HUES48 (cell line): Measurements from ENCODE around the gene RPTOR.
A peak's percentile ranks its signal among the peaks of the same experiment; 100 is the strongest.

Experiments used
- H3K27ac ChIP-seq: one replicate; pipeline ENCODE4 v1.7.0; 2013; ENCODE audit warnings: low read depth, low read length, inconsistent platforms
- H3K27me3 ChIP-seq: 2 replicates; pipeline ENCODE4 v1.6.1; 2013; ENCODE audit warnings: mild to moderate bottlenecking, low read length; ENCODE audit not compliant: control insufficient read depth, insufficient read depth
- H3K36me3 ChIP-seq: 2 replicates; pipeline ENCODE4 v1.6.1; 2013; ENCODE audit warnings: low read length; ENCODE audit not compliant: control insufficient read depth, insufficient read depth
- H3K4me1 ChIP-seq: 2 replicates; pipeline ENCODE4 v1.6.1; 2013; ENCODE audit warnings: mild to moderate bottlenecking, low read length; ENCODE audit not compliant: control insufficient read depth, insufficient read depth
- H3K4me3 ChIP-seq: 2 replicates; pipeline ENCODE4 v1.5.1; 2013; ENCODE audit warnings: mild to moderate bottlenecking, low read depth, low read length
- H3K9ac ChIP-seq: 2 replicates; pipeline ENCODE4 v1.6.1; 2013; ENCODE audit warnings: mild to moderate bottlenecking, low read depth, low read length, moderate library complexity
- H3K9me3 ChIP-seq: 2 replicates; pipeline ENCODE4 v1.6.1; 2013; ENCODE audit warnings: low read length; ENCODE audit not compliant: control insufficient read depth, insufficient read depth

RPTOR gene

DNA sequence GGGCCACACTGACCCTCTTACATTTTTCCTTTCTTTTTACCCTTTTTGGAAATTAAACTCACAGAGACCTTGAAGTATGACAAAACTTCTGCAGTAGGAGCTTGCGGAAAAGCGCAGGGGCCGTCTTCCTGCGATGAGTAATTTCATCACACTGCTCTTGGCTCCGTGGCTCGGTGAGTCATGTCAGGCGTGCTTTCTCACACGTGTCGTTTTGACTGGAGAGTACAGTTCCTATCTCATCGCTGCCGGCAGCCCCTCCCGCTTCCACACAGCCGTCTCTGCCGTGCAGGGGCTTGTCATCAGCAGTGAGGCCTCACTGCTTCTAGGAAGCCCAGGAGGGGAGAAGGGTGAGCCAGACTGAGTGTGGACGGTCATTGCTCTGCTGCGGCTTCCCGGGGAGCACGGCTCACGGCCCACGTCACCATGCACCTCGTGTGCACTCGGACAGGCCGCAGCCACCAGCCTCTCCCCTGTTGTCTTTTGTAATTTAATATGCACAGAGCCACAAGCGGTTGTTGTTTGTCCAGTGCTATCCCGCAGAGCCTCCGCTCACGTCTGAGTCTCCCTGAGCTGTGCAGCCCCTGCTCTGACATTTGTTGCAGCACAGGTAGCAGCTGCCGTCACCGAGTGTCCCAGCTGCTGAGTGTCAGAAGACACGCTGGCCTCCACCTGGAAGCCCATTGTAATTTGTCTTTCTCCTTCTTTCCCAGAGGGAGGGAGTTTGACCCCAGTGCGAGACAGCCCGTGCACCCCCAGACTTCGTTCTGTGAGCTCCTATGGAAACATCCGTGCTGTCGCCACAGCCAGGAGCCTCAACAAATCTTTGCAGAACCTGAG lies 347.6 kb downstream of the RPTOR start:
- H3K27me3 ChIP-seq = no peaks in the 10 kb centered on the region
- H3K4me1 ChIP-seq = no peaks in the 10 kb centered on the region
- no peak overlapping the region for H3K9ac ChIP-seq
- no peaks in the 10 kb centered on the region for H3K9me3 ChIP-seq
- no peak overlapping the region for H3K4me3 ChIP-seq
- peaks cover 39% of the 10 kb centered on the region for H3K36me3 ChIP-seq
- H3K27ac ChIP-seq = peak overlapping the region; percentile 52

- Histone ChIP-seq H3K4me3 (no peak overlapping the region), H3K36me3 (peaks cover 39% of the 10 kb centered on the region), H3K27ac (no peak overlapping the region)
Observed at GRCh38 chr17:80892900-80893603, 348.4 kb downstream of the RPTOR start.

GRCh38 chr17:80893604-80894438 lies 349.2 kb downstream of the RPTOR start:
- no peaks in the 10 kb centered on the region for H3K4me1 ChIP-seq
- no peak overlapping the region for H3K4me3 ChIP-seq
- no peak overlapping the region for H3K9ac ChIP-seq
- H3K36me3 ChIP-seq = peaks cover 40% of the 10 kb centered on the region
- H3K27ac ChIP-seq = no peak overlapping the region
- H3K27me3 ChIP-seq = no peaks in the 10 kb centered on the region
- no peaks in the 10 kb centered on the region for H3K9me3 ChIP-seq

More at GRCh38 chr17:80892900-80893603, 348.4 kb downstream of the RPTOR start:
- Histone ChIP-seq H3K9me3 (no peaks in the 10 kb centered on the region), H3K27me3 (no peaks in the 10 kb centered on the region), H3K9ac (no peak overlapping the region), H3K4me1 (no peaks in the 10 kb centered on the region)

DNA sequence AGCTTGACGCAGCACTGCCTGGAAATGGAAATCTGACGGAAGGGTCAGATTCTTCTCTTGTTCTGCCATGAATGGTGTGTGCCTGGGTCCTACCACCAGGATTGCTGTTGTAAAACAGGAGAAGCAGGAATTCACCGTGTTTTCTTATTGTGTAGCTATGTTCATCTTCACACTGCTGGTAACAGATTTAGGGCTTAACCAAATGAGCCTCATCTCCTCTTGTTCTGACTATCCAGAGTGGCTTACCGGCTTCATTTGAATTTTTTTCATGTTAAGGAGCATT lies 349.7 kb downstream of the RPTOR start:
- H3K36me3 ChIP-seq = peaks cover 38% of the 10 kb centered on the region

GRCh38 chr17:80894726-80895125 lies 350.1 kb downstream of the RPTOR start:
- H3K9me3 ChIP-seq = no peaks in the 10 kb centered on the region
- H3K27ac ChIP-seq = no peak overlapping the region
- peaks cover 38% of the 10 kb centered on the region for H3K36me3 ChIP-seq
- no peak overlapping the region for H3K4me3 ChIP-seq
- no peaks in the 10 kb centered on the region for H3K27me3 ChIP-seq
- H3K4me1 ChIP-seq = no peaks in the 10 kb centered on the region
- H3K9ac ChIP-seq = no peak overlapping the region

More for the DNA sequence above, 349.7 kb downstream of the RPTOR start:
- no peak overlapping the region for H3K4me3 ChIP-seq
- H3K4me1 ChIP-seq = no peaks in the 10 kb centered on the region
- no peaks in the 10 kb centered on the region for H3K27me3 ChIP-seq
- H3K27ac ChIP-seq = no peak overlapping the region
- no peak overlapping the region for H3K9ac ChIP-seq
- H3K9me3 ChIP-seq = no peaks in the 10 kb centered on the region

DNA sequence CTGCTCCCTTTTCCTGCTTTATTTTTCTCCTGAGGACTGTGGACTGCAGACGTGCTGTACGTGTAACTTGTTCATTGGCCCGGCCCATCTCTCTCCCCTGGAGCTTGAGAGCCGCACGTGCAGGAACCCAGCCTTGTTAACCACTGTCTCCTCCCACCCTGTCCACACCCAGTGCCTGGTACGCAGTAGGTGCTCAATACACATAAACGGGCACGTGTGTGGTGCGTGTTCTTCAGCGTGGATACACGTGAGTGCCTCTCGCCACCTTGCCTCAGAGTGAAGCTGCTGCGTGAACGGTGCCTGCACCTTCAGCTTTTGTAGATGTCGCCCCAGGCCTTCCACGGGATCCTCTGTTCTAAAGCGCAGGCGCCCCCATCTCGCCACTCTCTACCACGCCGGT lies 350.7 kb downstream of the RPTOR start:
- Histone ChIP-seq H3K27me3 (no peaks in the 10 kb centered on the region), H3K4me3 (no peak overlapping the region), H3K36me3 (peaks cover 38% of the 10 kb centered on the region), H3K9ac (no peak overlapping the region), H3K27ac (no peak overlapping the region), H3K4me1 (no peaks in the 10 kb centered on the region), H3K9me3 (no peaks in the 10 kb centered on the region)

GRCh38 chr17:80898716-80899115 lies 354.1 kb downstream of the RPTOR start:
- H3K9ac ChIP-seq = no peak overlapping the region

GRCh38 chr17:80899402-80900268 lies 355.0 kb downstream of the RPTOR start:
- no peak overlapping the region for H3K27ac ChIP-seq
- H3K36me3 ChIP-seq = peaks cover 14% of the 10 kb centered on the region; the same call in 1 of the 2 replicates
- no peak overlapping the region for H3K4me3 ChIP-seq
- no peaks in the 10 kb centered on the region for H3K27me3 ChIP-seq
- no peaks in the 10 kb centered on the region for H3K4me1 ChIP-seq
- H3K9ac ChIP-seq = no peak overlapping the region
- no peaks in the 10 kb centered on the region for H3K9me3 ChIP-seq

More at GRCh38 chr17:80898716-80899115, 354.1 kb downstream of the RPTOR start:
- H3K4me1 ChIP-seq = no peaks in the 10 kb centered on the region
- H3K27ac ChIP-seq = no peak overlapping the region
- no peak overlapping the region for H3K4me3 ChIP-seq
- H3K9me3 ChIP-seq = no peaks in the 10 kb centered on the region
- H3K27me3 ChIP-seq = no peaks in the 10 kb centered on the region
- H3K36me3 ChIP-seq = peaks cover 20% of the 10 kb centered on the region; the same call in 1 of the 2 replicates

DNA sequence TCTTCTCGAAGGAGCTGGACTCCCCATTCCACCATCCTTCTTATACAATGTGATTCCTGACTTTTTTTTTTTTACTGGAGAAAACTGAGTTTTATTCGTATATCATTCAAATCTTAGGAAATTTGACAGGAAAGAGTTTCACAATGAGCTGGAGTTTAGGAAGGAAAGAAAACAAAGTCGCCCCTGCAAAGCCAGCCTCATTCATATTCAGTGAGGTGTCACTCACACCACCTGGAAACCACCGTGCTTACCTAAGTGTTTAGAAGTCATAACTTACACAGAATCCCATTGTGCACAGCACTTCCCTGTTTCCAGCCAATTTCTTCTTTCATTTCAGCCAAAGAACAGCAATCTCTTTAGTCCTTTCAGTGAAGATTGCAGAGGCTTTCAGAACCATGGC lies 356.7 kb downstream of the RPTOR start:
- Histone ChIP-seq H3K27ac (no peak overlapping the region), H3K36me3 (peaks cover 5% of the 10 kb centered on the region; the same call in 1 of the 2 replicates), H3K4me3 (no peak overlapping the region)

More for the DNA sequence above, 356.7 kb downstream of the RPTOR start:
- Histone ChIP-seq H3K27me3 (no peaks in the 10 kb centered on the region), H3K9me3 (no peaks in the 10 kb centered on the region), H3K4me1 (no peaks in the 10 kb centered on the region), H3K9ac (no peak overlapping the region)
